Esophagus muscularis mucosa (tissue), 4 donors: ENCODE results near the gene CDC14B. TPM values are rescaled to one million over a fixed set of nuclear protein-coding genes. Genes with fewer than 3 reads are reported as not detected.

Source experiments
- DNase-seq: peaks from one replicate; pipeline ENCODE4 v3.0.0-alpha.2; 2017; ENCODE audit errors: extremely low spot score
- H3K27ac ChIP-seq, 4 donors: fragments of 200-600 bp; sonication (generic); replicated peaks in 1 of 4; 1 replicate in 3 of 4; 2 replicates in 1 of 4; pipeline ENCODE4 v1.5.1; 2016 to 2019; ENCODE audit warnings: mild to moderate bottlenecking in 1 of 4
- H3K27me3 ChIP-seq, 4 donors: fragments of 200-600 bp; sonication (generic); one replicate each; pipeline versions ENCODE4 v1.5.1 to v1.6.0; 2016 to 2019
- H3K36me3 ChIP-seq, 4 donors: fragments of 200-600 bp; sonication (generic); one replicate each; pipeline ENCODE4 v1.5.1; 2016 to 2019
- H3K4me1 ChIP-seq, 4 donors: fragments of 200-600 bp; sonication (generic); one replicate each; pipeline ENCODE4 v1.5.1; 2016 to 2019
- H3K4me3 ChIP-seq, 4 donors: fragments of 200-600 bp; sonication (generic); 1 replicate in 2 of 4; 2 replicates in 2 of 4; pipeline ENCODE4 v1.5.1; 2016 to 2019; ENCODE audit warnings: mild to moderate bottlenecking in 4 of 4, moderate library complexity in 1 of 4
- H3K9me3 ChIP-seq, 4 donors: fragments of 200-600 bp; sonication (generic); 1 replicate in 3 of 4; 2 replicates in 1 of 4; pipeline ENCODE4 v1.5.1; 2016 to 2019
- EP300 ChIP-seq: sonication (generic); formaldehyde crosslinking; IDR thresholded peaks from one replicate; pipeline ENCODE4 v1.6.1; 2017; ENCODE audit warnings: antibody characterized with exemption
- POLR2A ChIP-seq: fragments of 450-650 bp; IDR thresholded peaks from one replicate; pipeline ENCODE4 v1.6.1; 2017; ENCODE audit warnings: antibody characterized with exemption, moderate library complexity, mild to moderate bottlenecking, low read depth
- POLR2AphosphoS5 ChIP-seq, 2 donors: sonication (generic); formaldehyde crosslinking; IDR thresholded peaks; one replicate each; pipeline ENCODE4 v1.6.1; 2017; ENCODE audit warnings: antibody characterized with exemption in 2 of 2
- whole genome bisulfite sequencing: methylation state at CpG from one replicate; pipeline ENCODE4 v1.1.5; 2018; 5-methylcytosine and 5-hydroxymethylcytosine counted together
- intact Hi-C: fragments of 100-400 bp; cut with DNase I; formaldehyde crosslinking; loops from one replicate; pipeline ENCODE4 v1.15.1; 2023
- total RNA-seq, 4 donors: library from RNA; depleted of rRNA; stranded (reverse); fragments of >200 nt; gene quantifications; one replicate each; pipeline versions ENCODE4 v1.1.0 to v1.2.1, GENCODE V29; 2016
- TF ChIP-seq, protein P1 (sequence below), 3 experiments: fragments of 200-600 bp in 2 of 3; fragments of 450-650 bp in 1 of 3; sonication (generic) in 2 of 3; IDR thresholded peaks; one replicate each; pipeline ENCODE4 v1.5.1; 2017 to 2019; ENCODE audit warnings: antibody characterized with exemption in 3 of 3, mild to moderate bottlenecking in 2 of 3, moderate library complexity in 1 of 3

Gene CDC14B
- total RNA-seq, 4 donors from 2014 or later: 22.0 to 39.7 (median 27.0) TPM

DNA sequence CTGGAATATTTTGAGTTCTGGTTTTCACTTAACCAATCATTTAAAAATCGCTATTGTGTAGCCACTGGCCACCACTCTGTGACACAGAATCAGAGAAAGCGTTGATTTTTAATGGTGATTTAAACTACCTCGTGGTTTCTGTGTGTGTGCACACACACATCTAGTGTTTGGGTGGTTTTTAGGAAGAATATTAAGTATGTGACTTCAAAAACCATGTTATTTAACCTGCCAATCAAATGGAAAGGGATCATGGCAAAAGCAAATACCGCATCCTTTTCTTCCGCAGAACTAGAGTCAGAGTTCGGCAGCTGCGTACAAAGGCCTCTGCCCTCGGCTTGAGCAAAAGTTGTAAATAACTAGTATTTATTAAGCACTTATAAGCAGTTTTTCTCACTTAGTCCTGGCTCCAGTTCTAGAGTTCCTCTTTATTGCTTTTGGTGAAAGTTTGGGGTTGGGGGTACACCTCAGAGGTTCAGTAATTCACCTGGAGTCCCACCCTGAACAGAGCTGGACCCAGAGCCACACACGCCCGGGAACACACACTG lies 129.0 kb downstream of the CDC14B start:
- no peak for DNase-seq
- no peak overlapping the region for H3K4me3 ChIP-seq
- peaks cover 29 to 65% (median 51%) of the 10 kb centered on the region in 4 donors for H3K36me3 ChIP-seq
- H3K27ac ChIP-seq: peak overlapping the region in 1 of 4 donors; percentile 36
- WGBS: 97% methylated on average over 8 of the region's 10 CpGs
- H3K27me3 ChIP-seq: no peaks in the 10 kb centered on the region
- TF ChIP-seq, protein P1, sequence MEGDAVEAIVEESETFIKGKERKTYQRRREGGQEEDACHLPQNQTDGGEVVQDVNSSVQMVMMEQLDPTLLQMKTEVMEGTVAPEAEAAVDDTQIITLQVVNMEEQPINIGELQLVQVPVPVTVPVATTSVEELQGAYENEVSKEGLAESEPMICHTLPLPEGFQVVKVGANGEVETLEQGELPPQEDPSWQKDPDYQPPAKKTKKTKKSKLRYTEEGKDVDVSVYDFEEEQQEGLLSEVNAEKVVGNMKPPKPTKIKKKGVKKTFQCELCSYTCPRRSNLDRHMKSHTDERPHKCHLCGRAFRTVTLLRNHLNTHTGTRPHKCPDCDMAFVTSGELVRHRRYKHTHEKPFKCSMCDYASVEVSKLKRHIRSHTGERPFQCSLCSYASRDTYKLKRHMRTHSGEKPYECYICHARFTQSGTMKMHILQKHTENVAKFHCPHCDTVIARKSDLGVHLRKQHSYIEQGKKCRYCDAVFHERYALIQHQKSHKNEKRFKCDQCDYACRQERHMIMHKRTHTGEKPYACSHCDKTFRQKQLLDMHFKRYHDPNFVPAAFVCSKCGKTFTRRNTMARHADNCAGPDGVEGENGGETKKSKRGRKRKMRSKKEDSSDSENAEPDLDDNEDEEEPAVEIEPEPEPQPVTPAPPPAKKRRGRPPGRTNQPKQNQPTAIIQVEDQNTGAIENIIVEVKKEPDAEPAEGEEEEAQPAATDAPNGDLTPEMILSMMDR (IDR thresholded peaks at IDR 0.05): no peak
- TF ChIP-seq POLR2A (no peak), POLR2AphosphoS5 (IDR thresholded peaks at IDR 0.05) (no peak), EP300 (no peak)
- intact Hi-C loops: no loop called here
- H3K9me3 ChIP-seq: no peaks in the 10 kb centered on the region
- H3K4me1 ChIP-seq: peaks cover 29 to 38% (median 30%) of the 10 kb centered on the region in 4 donors

DNA sequence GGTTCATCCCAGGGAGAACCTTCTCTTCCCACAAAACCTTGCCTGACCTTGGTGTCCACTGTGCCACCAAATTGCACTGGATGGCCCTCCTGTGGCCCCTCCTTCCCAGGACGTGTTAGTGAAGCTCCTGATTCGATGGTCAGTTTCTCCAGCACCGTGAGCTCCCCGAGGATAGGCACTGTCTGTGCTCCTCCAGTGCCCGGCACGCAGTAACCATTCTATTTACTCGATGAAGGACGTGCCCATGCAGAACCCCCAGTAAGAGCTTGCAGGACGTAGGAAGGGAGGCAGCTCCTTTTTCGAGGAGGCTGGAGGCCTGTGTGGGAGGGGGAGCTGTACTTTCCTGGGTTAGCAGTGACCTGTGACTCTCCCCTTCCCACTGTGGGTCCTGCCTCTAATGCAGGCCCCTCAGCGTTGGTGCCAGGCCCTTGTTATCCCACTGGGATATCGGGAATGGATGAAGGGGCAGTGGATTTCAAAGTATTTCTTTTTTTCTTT lies 130.1 kb downstream of the CDC14B start:
- H3K27me3 ChIP-seq: no peaks in the 10 kb centered on the region
- H3K4me3 ChIP-seq: no peak overlapping the region
- TF ChIP-seq POLR2AphosphoS5 (IDR thresholded peaks at IDR 0.05): no peak
- TF ChIP-seq, protein P1 (IDR thresholded peaks at IDR 0.05): no peak
- no peak for TF ChIP-seq EP300
- no peak for TF ChIP-seq POLR2A
- no peaks in the 10 kb centered on the region for H3K9me3 ChIP-seq
- WGBS: 97% methylated on average over 6 of the region's 12 CpGs
- H3K36me3 ChIP-seq: peaks cover 29 to 73% (median 58%) of the 10 kb centered on the region in 4 donors
- H3K4me1 ChIP-seq: peaks cover 36 to 42% (median 40%) of the 10 kb centered on the region in 4 donors
- peak overlapping the region in 2 of 4 donors; percentile 80 to 84 for H3K27ac ChIP-seq
- intact Hi-C loops: no loop called here
- no peak for DNase-seq

DNA sequence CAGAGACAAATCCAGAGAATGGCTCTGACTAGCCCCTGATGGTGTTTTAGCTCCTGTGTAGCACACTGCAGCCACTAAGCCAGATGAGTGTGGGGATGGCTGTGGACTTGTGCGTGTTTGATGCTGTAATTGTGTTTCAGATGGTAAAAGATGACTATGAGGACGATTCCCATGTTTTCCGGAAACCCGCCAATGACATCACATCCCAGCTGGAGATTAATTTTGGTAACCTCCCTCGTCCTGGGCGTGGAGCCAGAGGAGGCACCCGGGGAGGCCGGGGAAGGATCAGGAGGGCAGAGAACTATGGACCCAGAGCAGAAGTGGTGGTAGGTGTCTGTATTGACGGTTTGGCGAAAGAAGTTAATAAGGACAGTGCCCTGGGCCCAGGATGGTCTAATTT lies 131.7 kb downstream of the CDC14B start:
- Histone ChIP-seq H3K9me3 (no peaks in the 10 kb centered on the region), H3K4me3 (no peak overlapping the region), H3K27me3 (no peaks in the 10 kb centered on the region), H3K36me3 (peaks cover 24 to 65% (median 55%) of the 10 kb centered on the region in 4 donors), H3K4me1 (peaks cover 48 to 55% (median 51%) of the 10 kb centered on the region in 4 donors), H3K27ac (peak overlapping the region; percentile 74 to 84 (median 81))
- DNase-seq: no peak
- 52% methylated on average over 10 of the region's 10 CpGs for WGBS
- intact Hi-C loops: no loop called here
- TF ChIP-seq POLR2A (no peak), POLR2AphosphoS5 (IDR thresholded peaks at IDR 0.05) (peak in 1 of 2 donors; percentile 23)

DNA sequence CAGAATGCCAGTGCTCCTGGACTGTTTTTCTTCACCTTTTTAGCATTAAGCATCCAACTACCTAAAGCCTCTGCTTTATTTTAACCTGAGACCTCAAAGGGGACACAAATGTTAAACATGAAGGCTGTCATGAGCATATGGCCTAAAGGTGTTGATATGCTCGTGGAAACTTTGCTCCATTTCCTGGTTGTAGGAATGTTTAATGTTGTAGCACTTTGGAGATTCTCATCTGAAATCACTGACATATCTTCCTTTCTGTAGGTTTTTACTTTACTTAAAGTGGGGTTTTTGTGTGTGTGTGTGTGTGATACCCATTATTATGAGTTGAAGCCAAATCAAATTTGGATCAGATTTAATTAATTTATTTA lies 132.6 kb downstream of the CDC14B start:
- no peak for DNase-seq
- H3K4me1 ChIP-seq: peaks cover 48 to 61% (median 57%) of the 10 kb centered on the region in 4 donors
- intact Hi-C loops: no loop called here
- H3K36me3 ChIP-seq: peaks cover 23 to 57% (median 49%) of the 10 kb centered on the region in 4 donors
- H3K27me3 ChIP-seq: no peaks in the 10 kb centered on the region
- 42% methylated on average over 1 of the region's 1 CpG for WGBS
- no peak overlapping the region for H3K4me3 ChIP-seq
- peak overlapping the region; percentile 74 to 84 (median 81) for H3K27ac ChIP-seq
- H3K9me3 ChIP-seq: no peaks in the 10 kb centered on the region
- TF ChIP-seq, protein P1 (IDR thresholded peaks at IDR 0.05): no peak
- no peak for TF ChIP-seq EP300
- no peak for TF ChIP-seq POLR2A
- no peak for TF ChIP-seq POLR2AphosphoS5 (IDR thresholded peaks at IDR 0.05)

DNA sequence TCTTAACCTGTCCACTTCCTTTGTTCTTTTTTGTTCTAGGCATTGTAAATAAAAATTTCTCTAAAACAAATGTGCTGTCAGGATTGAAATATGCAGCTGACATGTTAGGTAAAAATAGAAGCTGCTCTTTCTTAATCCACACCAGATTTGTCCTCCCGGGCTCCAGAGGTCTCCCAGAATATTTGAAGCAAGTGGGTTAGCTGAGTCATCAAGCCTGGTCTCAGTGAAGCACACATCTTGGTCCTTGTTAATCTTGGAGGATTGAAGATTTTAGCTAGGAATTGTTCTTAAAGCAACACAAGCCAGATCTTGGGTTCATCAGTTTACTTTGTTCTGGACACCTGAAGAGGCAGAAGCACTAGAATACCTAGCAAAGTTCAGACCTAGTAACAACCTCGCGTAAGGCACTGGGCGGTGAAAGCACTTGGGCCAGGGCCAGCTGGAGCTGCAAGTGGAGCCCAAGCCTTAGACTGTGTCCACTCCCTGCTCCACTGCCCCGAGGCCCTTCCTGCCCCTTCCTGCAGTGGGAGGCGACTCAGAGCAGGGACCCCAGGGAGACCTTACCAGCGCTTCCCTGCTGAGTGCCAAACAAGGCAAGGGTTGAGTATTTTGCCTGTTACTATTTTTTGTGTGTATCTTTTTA lies 133.1 kb downstream of the CDC14B start:
- Histone ChIP-seq H3K27ac (peak overlapping the region; percentile 74 to 84 (median 81)), H3K36me3 (peaks cover 23 to 57% (median 46%) of the 10 kb centered on the region in 4 donors)

More for the DNA sequence above, 133.1 kb downstream of the CDC14B start:
- Histone ChIP-seq H3K4me1 (peaks cover 45 to 61% (median 57%) of the 10 kb centered on the region in 4 donors), H3K9me3 (no peaks in the 10 kb centered on the region), H3K4me3 (peak overlapping the region in 1 of 4 donors; percentile 5), H3K27me3 (no peaks in the 10 kb centered on the region)
- intact Hi-C loops: no loop called here
- WGBS: 26% methylated on average over 7 of the region's 7 CpGs
- DNase-seq: no peak
- TF ChIP-seq POLR2AphosphoS5 (IDR thresholded peaks at IDR 0.05): peak; percentile 17 to 54
- no peak for TF ChIP-seq EP300
- no peak for TF ChIP-seq POLR2A
